ENCODE results near the gene KRT75.

DNA sequence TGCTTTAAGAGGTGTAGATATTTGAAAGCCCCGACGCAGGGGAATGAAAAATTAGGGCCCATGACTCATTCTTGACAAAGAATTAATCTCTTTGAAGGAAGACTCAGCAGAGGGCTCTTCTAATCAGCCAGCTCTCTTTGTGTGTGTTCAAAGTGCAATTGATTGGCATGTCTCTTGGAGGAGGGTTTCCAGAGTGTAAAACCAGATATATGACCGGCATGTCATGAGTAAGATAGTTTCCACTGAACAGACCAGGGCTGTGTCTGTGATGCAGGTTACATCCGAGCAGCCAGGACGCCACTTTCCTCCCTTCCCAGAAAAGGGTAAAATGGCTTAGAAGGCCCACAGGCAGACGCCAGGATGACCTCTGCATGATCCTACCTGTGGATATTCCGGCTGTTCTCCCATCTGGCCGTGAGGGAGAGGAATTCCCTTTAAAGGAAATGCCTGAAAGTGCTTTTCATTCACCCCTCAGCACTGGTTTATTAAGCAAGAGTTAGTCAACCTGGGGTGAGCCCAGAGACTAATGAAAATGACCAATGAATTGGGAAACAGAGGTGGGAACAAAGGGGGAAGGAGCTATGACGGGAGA lies 7.2 kb upstream of the KRT75 start:
- TF ChIP-seq, protein P1, sequence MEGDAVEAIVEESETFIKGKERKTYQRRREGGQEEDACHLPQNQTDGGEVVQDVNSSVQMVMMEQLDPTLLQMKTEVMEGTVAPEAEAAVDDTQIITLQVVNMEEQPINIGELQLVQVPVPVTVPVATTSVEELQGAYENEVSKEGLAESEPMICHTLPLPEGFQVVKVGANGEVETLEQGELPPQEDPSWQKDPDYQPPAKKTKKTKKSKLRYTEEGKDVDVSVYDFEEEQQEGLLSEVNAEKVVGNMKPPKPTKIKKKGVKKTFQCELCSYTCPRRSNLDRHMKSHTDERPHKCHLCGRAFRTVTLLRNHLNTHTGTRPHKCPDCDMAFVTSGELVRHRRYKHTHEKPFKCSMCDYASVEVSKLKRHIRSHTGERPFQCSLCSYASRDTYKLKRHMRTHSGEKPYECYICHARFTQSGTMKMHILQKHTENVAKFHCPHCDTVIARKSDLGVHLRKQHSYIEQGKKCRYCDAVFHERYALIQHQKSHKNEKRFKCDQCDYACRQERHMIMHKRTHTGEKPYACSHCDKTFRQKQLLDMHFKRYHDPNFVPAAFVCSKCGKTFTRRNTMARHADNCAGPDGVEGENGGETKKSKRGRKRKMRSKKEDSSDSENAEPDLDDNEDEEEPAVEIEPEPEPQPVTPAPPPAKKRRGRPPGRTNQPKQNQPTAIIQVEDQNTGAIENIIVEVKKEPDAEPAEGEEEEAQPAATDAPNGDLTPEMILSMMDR (IDR thresholded peaks at IDR 0.05 in 8 of 11, conservative IDR thresholded peaks at IDR 0.05 in 3 of 11): no peak
- TF ChIP-seq POLR2A (IDR thresholded peaks at IDR 0.05): no peak
